Mesenchymal stem cell (in vitro differentiated cells and primary cell): Measurements from ENCODE around the gene GATAD2B.
"Not testable (repeated sequence)": the region's sequence is repeated elsewhere in the genome, so short reads cannot be mapped to it uniquely, and the experiment has no call there.

ENCODE experiments used
- DNase-seq: peaks from one replicate; pipeline ENCODE4 v3.0.0-alpha.2; 2013
- H2AFZ ChIP-seq: one replicate; pipeline ENCODE4 v1.6.1; 2013; ENCODE audit warnings: low read depth, mild to moderate bottlenecking, control low read depth, inconsistent platforms, low read length, moderate library complexity
- H2AK5ac ChIP-seq: 2 replicates; pipeline ENCODE4 v1.6.1; 2013; ENCODE audit warnings: low read length, moderate library complexity, mild to moderate bottlenecking, inconsistent platforms; ENCODE audit not compliant: severe bottlenecking
- H2BK120ac ChIP-seq: one replicate; pipeline ENCODE4 v1.6.1; 2013; ENCODE audit warnings: low read depth, mild to moderate bottlenecking, inconsistent platforms, low read length, moderate library complexity
- H2BK12ac ChIP-seq, 2 experiments: one replicate each; pipeline ENCODE4 v1.6.1; 2013; ENCODE audit warnings: inconsistent platforms in 2 of 2, low read length in 2 of 2, mild to moderate bottlenecking in 2 of 2, moderate library complexity in 2 of 2, control low read depth in 1 of 2
- H2BK15ac ChIP-seq: one replicate; pipeline ENCODE4 v1.6.1; 2013; ENCODE audit warnings: mild to moderate bottlenecking, low read depth, inconsistent platforms; ENCODE audit not compliant: poor library complexity, severe bottlenecking
- H2BK5ac ChIP-seq: 2 replicates; pipeline ENCODE4 v1.6.1; 2013; ENCODE audit warnings: low read depth, mild to moderate bottlenecking, low read length, control low read depth, inconsistent platforms; ENCODE audit not compliant: poor library complexity, severe bottlenecking
- H3K14ac ChIP-seq, 2 experiments: one replicate each; pipeline ENCODE4 v1.6.1; 2013; ENCODE audit warnings: inconsistent platforms in 2 of 2, low read length in 2 of 2, control low read depth in 1 of 2, mild to moderate bottlenecking in 1 of 2, moderate library complexity in 1 of 2
- H3K18ac ChIP-seq, 2 experiments: one replicate each; pipeline ENCODE4 v1.6.1; 2013; ENCODE audit warnings: inconsistent platforms in 2 of 2, low read length in 2 of 2, control low read depth in 1 of 2, low read depth in 1 of 2, mild to moderate bottlenecking in 1 of 2
- H3K23ac ChIP-seq, 2 experiments: one replicate each; pipeline ENCODE4 v1.6.1; 2013; ENCODE audit warnings: inconsistent platforms in 2 of 2, low read length in 2 of 2, mild to moderate bottlenecking in 2 of 2, moderate library complexity in 2 of 2, control low read depth in 1 of 2
- H3K27ac ChIP-seq: 2 replicates; pipeline ENCODE4 v1.5.1; 2013; ENCODE audit warnings: mild to moderate bottlenecking, moderate library complexity, low read length, control low read depth, inconsistent platforms; ENCODE audit not compliant: poor library complexity, severe bottlenecking
- H3K27me3 ChIP-seq, 2 experiments: 2 replicates each; pipeline versions ENCODE4 v1.6.1 to v1.7.0; 2013; ENCODE audit warnings: low read length in 2 of 2, mild to moderate bottlenecking in 2 of 2, moderate library complexity in 2 of 2, control low read depth in 1 of 2, inconsistent platforms in 1 of 2; ENCODE audit not compliant: control insufficient read depth in 1 of 2, insufficient read depth in 1 of 2
- H3K36me3 ChIP-seq, 2 experiments: 2 replicates each; pipeline versions ENCODE4 v1.6.1 to v1.7.0; 2013; ENCODE audit warnings: low read length in 2 of 2, control low read depth in 1 of 2, inconsistent platforms in 1 of 2, low read depth in 1 of 2, mild to moderate bottlenecking in 1 of 2; ENCODE audit not compliant: insufficient read depth in 2 of 2, control insufficient read depth in 1 of 2
- H3K4ac ChIP-seq, 2 experiments: one replicate each; pipeline ENCODE4 v1.6.1; 2013; ENCODE audit warnings: inconsistent platforms in 2 of 2, low read length in 2 of 2, mild to moderate bottlenecking in 2 of 2, moderate library complexity in 2 of 2, control low read depth in 1 of 2, low read depth in 1 of 2
- H3K4me1 ChIP-seq: 2 replicates; pipeline ENCODE4 v1.6.1; 2013; ENCODE audit warnings: low read depth, low read length, control low read depth; ENCODE audit not compliant: control insufficient read depth, insufficient read depth
- H3K4me2 ChIP-seq: 2 replicates; pipeline ENCODE4 v1.6.1; 2013; ENCODE audit warnings: low read length, mild to moderate bottlenecking, inconsistent platforms; ENCODE audit not compliant: poor library complexity, severe bottlenecking
- H3K4me3 ChIP-seq, 2 experiments: 2 replicates each; pipeline versions ENCODE4 v1.5.1 to v1.7.0; 2013; ENCODE audit warnings: low read length in 2 of 2, mild to moderate bottlenecking in 2 of 2, control low read depth in 1 of 2, low read depth in 1 of 2; ENCODE audit not compliant: insufficient read depth in 1 of 2
- H3K79me1 ChIP-seq: replicated peaks from 2 replicates; pipeline ENCODE4 v1.6.1; 2013; ENCODE audit warnings: mild to moderate bottlenecking, control low read depth, low read length, inconsistent platforms; ENCODE audit not compliant: poor library complexity, severe bottlenecking
- H3K9ac ChIP-seq: 2 replicates; pipeline ENCODE4 v1.7.0; 2013; ENCODE audit warnings: mild to moderate bottlenecking, low read length, moderate library complexity
- H3K9me3 ChIP-seq: 2 replicates; pipeline ENCODE4 v1.7.0; 2013; ENCODE audit warnings: mild to moderate bottlenecking, low read length; ENCODE audit not compliant: control insufficient read depth
- H4K8ac ChIP-seq: one replicate; pipeline ENCODE4 v1.6.1; 2013; ENCODE audit warnings: inconsistent platforms, mild to moderate bottlenecking, low read length, moderate library complexity
- H4K91ac ChIP-seq: one replicate; pipeline ENCODE4 v1.6.1; 2013; ENCODE audit warnings: mild to moderate bottlenecking, low read length, inconsistent platforms
- WGBS: methylation state at CpG from one replicate; pipeline ENCODE4 v1.1.7; 2013; ENCODE audit warnings: mixed read lengths; 5-methylcytosine and 5-hydroxymethylcytosine counted together

Gene GATAD2B

DNA sequence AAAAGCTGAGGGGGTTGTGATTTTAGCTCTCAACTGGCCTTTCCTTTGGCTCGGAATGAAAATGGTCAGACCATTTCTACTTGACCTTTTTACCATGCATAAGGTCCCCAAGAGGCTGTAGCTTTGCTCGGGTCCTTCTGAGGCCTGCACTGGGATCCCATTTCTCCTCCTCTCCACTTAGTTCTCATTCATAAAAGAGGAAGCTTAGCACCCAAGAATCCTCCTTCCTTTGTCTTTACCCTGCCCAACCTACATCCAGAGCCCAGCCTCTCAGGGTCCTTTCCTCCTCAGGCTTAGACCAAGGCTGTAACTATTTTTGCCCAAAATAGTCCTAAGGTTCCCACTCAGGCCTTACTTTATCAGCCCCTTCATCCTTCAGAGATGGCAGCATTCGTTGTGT lies 153.6 kb downstream of the GATAD2B start:
- DNase-seq: no peak
- Histone ChIP-seq H2BK12ac (no peak overlapping the region), H2BK15ac (no peak overlapping the region), H3K36me3 (peaks cover 72 to 88% of the 10 kb centered on the region in 2 experiments), H3K9ac (no peak overlapping the region), H3K18ac (no peak overlapping the region), H4K8ac (no peak overlapping the region), H3K27me3 (no peaks in the 10 kb centered on the region), H3K27ac (no peak overlapping the region), H3K4me1 (no peaks in the 10 kb centered on the region), H4K91ac (no peak overlapping the region), H3K14ac (no peak overlapping the region), H3K9me3 (no peaks in the 10 kb centered on the region), H3K4me2 (no peak overlapping the region), H3K79me1 (no peaks in the 10 kb centered on the region), H2AK5ac (no peak overlapping the region), H2BK120ac (no peak overlapping the region), H3K4me3 (no peak overlapping the region), H3K23ac (no peak overlapping the region), H2AFZ (no peak overlapping the region), H2BK5ac (no peak overlapping the region), H3K4ac (no peak overlapping the region)
- 85% methylated on average over 3 of the region's 3 CpGs for WGBS

DNA sequence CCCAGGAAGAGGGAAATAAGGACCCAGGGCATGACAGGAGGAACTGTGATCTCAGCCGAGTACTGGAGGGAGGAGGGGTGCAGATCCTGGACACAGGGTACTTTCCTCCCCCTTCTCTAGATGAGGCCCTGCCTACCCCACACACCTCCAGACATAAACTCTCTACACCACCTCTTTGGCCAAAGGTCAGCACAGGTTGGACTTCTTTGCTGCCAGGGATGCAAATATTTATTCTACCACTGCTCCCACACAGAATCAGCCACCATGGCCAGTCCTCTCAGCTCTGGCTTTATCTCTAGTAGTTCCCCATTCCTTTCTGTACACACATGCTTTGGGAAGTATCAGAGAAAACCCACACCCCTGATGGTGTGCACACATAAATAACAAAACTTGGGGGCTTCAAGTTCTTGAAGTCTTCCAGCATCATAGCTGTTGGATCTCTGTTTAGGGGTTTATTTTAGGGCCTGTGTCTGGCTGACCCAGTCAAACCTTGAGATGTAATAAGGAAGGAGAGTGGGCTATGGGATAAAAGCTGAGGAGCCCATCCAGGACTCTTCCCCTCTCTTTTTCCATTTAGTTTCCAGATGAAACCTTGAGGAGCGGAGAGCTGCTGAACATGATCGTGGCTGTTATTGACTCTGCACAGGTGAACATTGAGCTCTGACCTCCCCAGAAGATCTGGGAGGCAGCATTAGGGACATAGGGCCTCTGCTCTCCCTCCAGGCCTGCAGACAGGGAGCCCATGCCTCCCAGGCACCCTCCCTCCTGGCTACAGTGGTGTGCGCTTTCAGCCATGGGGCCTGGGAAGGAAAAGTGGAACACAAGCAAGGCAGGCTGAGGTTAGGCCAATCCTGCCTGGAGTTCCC lies 154.2 kb downstream of the GATAD2B start:
- no peak overlapping the region for H4K8ac ChIP-seq
- no peak overlapping the region for H2AK5ac ChIP-seq
- no peak overlapping the region for H3K4me3 ChIP-seq
- H3K4ac ChIP-seq: no peak overlapping the region
- no peak overlapping the region for H2BK12ac ChIP-seq
- no peaks in the 10 kb centered on the region for H3K27me3 ChIP-seq
- H3K4me2 ChIP-seq: no peak overlapping the region
- no peak overlapping the region for H3K27ac ChIP-seq
- no peaks in the 10 kb centered on the region for H3K9me3 ChIP-seq
- no peak overlapping the region for H2AFZ ChIP-seq
- no peak overlapping the region for H2BK15ac ChIP-seq
- no peak overlapping the region for H4K91ac ChIP-seq
- no peaks in the 10 kb centered on the region for H3K4me1 ChIP-seq
- H3K23ac ChIP-seq: no peak overlapping the region
- H3K36me3 ChIP-seq: peaks cover 77 to 93% of the 10 kb centered on the region in 2 experiments
- H2BK5ac ChIP-seq: no peak overlapping the region
- WGBS: 97% methylated on average over 4 of the region's 4 CpGs
- H3K79me1 ChIP-seq: no peaks in the 10 kb centered on the region
- H3K14ac ChIP-seq: no peak overlapping the region
- no peak for DNase-seq
- H2BK120ac ChIP-seq: no peak overlapping the region
- H3K18ac ChIP-seq: no peak overlapping the region
- no peak overlapping the region for H3K9ac ChIP-seq

DNA sequence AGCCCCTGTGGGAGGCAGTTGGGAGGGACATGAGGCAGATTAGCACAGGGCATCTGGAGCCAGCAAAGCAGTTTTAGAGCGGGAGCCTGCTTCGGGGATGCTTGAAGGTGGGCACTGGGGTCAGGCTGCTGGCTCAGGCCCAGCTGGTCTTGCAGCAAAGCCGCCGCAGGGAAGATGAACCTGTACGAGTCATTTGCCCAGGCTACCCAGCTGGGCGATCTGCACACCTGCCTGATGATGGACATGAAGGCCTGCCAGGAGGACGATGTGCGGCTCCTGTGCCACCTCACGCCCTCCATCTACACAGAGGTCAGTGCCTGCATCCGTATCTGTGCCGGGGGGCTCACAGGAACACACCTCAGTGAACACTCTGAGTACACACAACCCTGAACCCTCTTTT lies 155.3 kb downstream of the GATAD2B start:
- no peak overlapping the region for H3K4ac ChIP-seq
- 96% methylated on average over 11 of the region's 11 CpGs for WGBS
- no peak for DNase-seq
- no peak overlapping the region for H4K91ac ChIP-seq
- no peaks in the 10 kb centered on the region for H3K4me1 ChIP-seq
- H2BK120ac ChIP-seq: no peak overlapping the region
- H3K36me3 ChIP-seq: peaks cover 77 to 93% of the 10 kb centered on the region in 2 experiments
- no peaks in the 10 kb centered on the region for H3K27me3 ChIP-seq
- H2AFZ ChIP-seq: no peak overlapping the region
- H3K79me1 ChIP-seq: no peaks in the 10 kb centered on the region
- H3K9ac ChIP-seq: no peak overlapping the region
- no peak overlapping the region for H3K23ac ChIP-seq
- no peak overlapping the region for H3K14ac ChIP-seq
- H3K18ac ChIP-seq: no peak overlapping the region
- H2BK15ac ChIP-seq: no peak overlapping the region
- H2BK5ac ChIP-seq: no peak overlapping the region
- H3K4me3 ChIP-seq: no peak overlapping the region
- no peaks in the 10 kb centered on the region for H3K9me3 ChIP-seq
- H2AK5ac ChIP-seq: no peak overlapping the region
- no peak overlapping the region for H3K27ac ChIP-seq
- no peak overlapping the region for H3K4me2 ChIP-seq
- no peak overlapping the region for H4K8ac ChIP-seq
- H2BK12ac ChIP-seq: no peak overlapping the region

DNA sequence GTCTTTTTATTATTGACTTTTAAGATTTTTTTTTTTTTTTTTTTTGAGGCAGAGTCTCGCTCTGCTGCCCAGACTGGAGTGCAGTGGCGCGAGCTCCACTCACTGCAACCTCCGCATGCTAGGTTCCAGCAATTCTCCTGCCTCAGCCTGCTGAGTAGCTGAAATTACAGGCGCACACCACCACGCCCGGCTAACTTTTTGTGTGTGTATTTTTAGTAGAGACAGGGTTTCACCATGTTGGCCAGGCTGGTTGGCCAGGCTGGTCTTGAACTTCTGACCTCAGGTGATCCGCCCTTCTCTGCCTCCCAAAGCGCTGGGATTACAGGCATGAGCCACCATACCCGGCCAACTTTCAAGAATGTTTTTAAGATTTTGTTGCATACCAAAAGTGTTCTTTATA lies 156.1 kb downstream of the GATAD2B start:
- H2AK5ac ChIP-seq, H4K8ac ChIP-seq, H3K14ac ChIP-seq, H3K9me3 ChIP-seq, H3K27ac ChIP-seq, H2BK120ac ChIP-seq, H2BK5ac ChIP-seq, H3K27me3 ChIP-seq, H3K9ac ChIP-seq, DNase-seq, H3K23ac ChIP-seq, H4K91ac ChIP-seq, H2AFZ ChIP-seq, H3K4me3 ChIP-seq, H3K79me1 ChIP-seq, H3K4ac ChIP-seq, H2BK12ac ChIP-seq, H3K4me1 ChIP-seq, H3K4me2 ChIP-seq, H3K18ac ChIP-seq, H2BK15ac ChIP-seq: not testable (repeated sequence)
- H3K36me3 ChIP-seq: peaks cover 72 to 93% of the 10 kb centered on the region in 2 experiments
- WGBS: 94% methylated on average over 7 of the region's 10 CpGs
